Measurements from ENCODE around the gene ANKRD13D.

Gene ANKRD13D

GRCh38 chr11:67262731-67263675, 26.1 kb upstream of the ANKRD13D start:
- Histone ChIP-seq H3K4me1 (ENCODE audit: control insufficient read depth in 1 of 2, insufficient read depth in 2 of 2, low read length in 2 of 2) (peaks cover 10 to 32% of the 10 kb centered on the region in 2 donors), H3K27me3 (ENCODE audit: low read depth, low read length) (no peaks in the 10 kb centered on the region), H3K36me3 (ENCODE audit: control insufficient read depth in 1 of 2, insufficient read depth in 2 of 2, low read length in 2 of 2) (no peaks in the 10 kb centered on the region), H3K27ac (ENCODE audit: low read length) (no peak overlapping the region), H3K9me3 (ENCODE audit: control insufficient read depth in 1 of 2, low read length in 2 of 2) (no peaks in the 10 kb centered on the region), H3K4me3 (ENCODE audit: low read depth in 1 of 2, low read length in 2 of 2) (no peak overlapping the region)

GRCh38 chr11:67264260-67264659, 24.8 kb upstream of the ANKRD13D start:
- no peaks in the 10 kb centered on the region for H3K27me3 ChIP-seq (ENCODE audit: low read depth, low read length)
- peaks cover 15 to 45% of the 10 kb centered on the region in 2 donors for H3K4me1 ChIP-seq (ENCODE audit: control insufficient read depth in 1 of 2, insufficient read depth in 2 of 2, low read length in 2 of 2)
- no peaks in the 10 kb centered on the region for H3K36me3 ChIP-seq (ENCODE audit: control insufficient read depth in 1 of 2, insufficient read depth in 2 of 2, low read length in 2 of 2)
- no peak overlapping the region for H3K27ac ChIP-seq (ENCODE audit: low read length)
- no peak overlapping the region for H3K4me3 ChIP-seq (ENCODE audit: low read depth in 1 of 2, low read length in 2 of 2)
- no peaks in the 10 kb centered on the region for H3K9me3 ChIP-seq (ENCODE audit: control insufficient read depth in 1 of 2, low read length in 2 of 2)

- H3K4me1 ChIP-seq (ENCODE audit: control insufficient read depth in 1 of 2, insufficient read depth in 2 of 2, low read length in 2 of 2): peaks cover 23 to 53% of the 10 kb centered on the region in 2 donors
- no peak overlapping the region for H3K4me3 ChIP-seq (ENCODE audit: low read depth in 1 of 2, low read length in 2 of 2)
- no peaks in the 10 kb centered on the region for H3K27me3 ChIP-seq (ENCODE audit: low read depth, low read length)
- no peaks in the 10 kb centered on the region for H3K9me3 ChIP-seq (ENCODE audit: control insufficient read depth in 1 of 2, low read length in 2 of 2)
- H3K27ac ChIP-seq (ENCODE audit: low read length): no peak overlapping the region
- H3K36me3 ChIP-seq (ENCODE audit: control insufficient read depth in 1 of 2, insufficient read depth in 2 of 2, low read length in 2 of 2): no peaks in the 10 kb centered on the region
Measured at GRCh38 chr11:67264877-67265632, 24.0 kb upstream of the ANKRD13D start.

GRCh38 chr11:67265633-67266448, 23.3 kb upstream of the ANKRD13D start:
- Histone ChIP-seq H3K4me3 (ENCODE audit: low read depth in 1 of 2, low read length in 2 of 2) (peak overlapping the region; percentile 2 to 21), H3K9me3 (ENCODE audit: control insufficient read depth in 1 of 2, low read length in 2 of 2) (no peaks in the 10 kb centered on the region), H3K27me3 (ENCODE audit: low read depth, low read length) (no peaks in the 10 kb centered on the region), H3K36me3 (ENCODE audit: control insufficient read depth in 1 of 2, insufficient read depth in 2 of 2, low read length in 2 of 2) (no peaks in the 10 kb centered on the region), H3K4me1 (ENCODE audit: control insufficient read depth in 1 of 2, insufficient read depth in 2 of 2, low read length in 2 of 2) (peaks cover 31 to 61% of the 10 kb centered on the region in 2 donors), H3K27ac (ENCODE audit: low read length) (no peak overlapping the region)

- Histone ChIP-seq H3K27me3 (ENCODE audit: low read depth, low read length) (no peaks in the 10 kb centered on the region), H3K36me3 (ENCODE audit: control insufficient read depth in 1 of 2, insufficient read depth in 2 of 2, low read length in 2 of 2) (no peaks in the 10 kb centered on the region), H3K4me1 (ENCODE audit: control insufficient read depth in 1 of 2, insufficient read depth in 2 of 2, low read length in 2 of 2) (peaks cover 35 to 68% of the 10 kb centered on the region in 2 donors), H3K4me3 (ENCODE audit: low read depth in 1 of 2, low read length in 2 of 2) (peak within 1 kb of the TSS; percentile 78 to 86), H3K9me3 (ENCODE audit: control insufficient read depth in 1 of 2, low read length in 2 of 2) (no peaks in the 10 kb centered on the region), H3K27ac (ENCODE audit: low read length) (peak within 1 kb of the TSS; percentile 84)
Measured at GRCh38 chr11:67266449-67267187, 22.5 kb upstream of the ANKRD13D start, which contains the start of gene GRK2. Gene GRK2, plus strand, starts transcription at chr11:67266473. Its CDS starts 227 bp downstream, at chr11:67266700.

- peak overlapping the region; percentile 84 for H3K27ac ChIP-seq (ENCODE audit: low read length)
- no peaks in the 10 kb centered on the region for H3K36me3 ChIP-seq (ENCODE audit: control insufficient read depth in 1 of 2, insufficient read depth in 2 of 2, low read length in 2 of 2)
- no peaks in the 10 kb centered on the region for H3K27me3 ChIP-seq (ENCODE audit: low read depth, low read length)
- H3K9me3 ChIP-seq (ENCODE audit: control insufficient read depth in 1 of 2, low read length in 2 of 2): no peaks in the 10 kb centered on the region
- peaks cover 35 to 68% of the 10 kb centered on the region in 2 donors for H3K4me1 ChIP-seq (ENCODE audit: control insufficient read depth in 1 of 2, insufficient read depth in 2 of 2, low read length in 2 of 2)
- peak overlapping the region; percentile 78 to 86 for H3K4me3 ChIP-seq (ENCODE audit: low read depth in 1 of 2, low read length in 2 of 2)
Measured at GRCh38 chr11:67267188-67268080, 21.7 kb upstream of the ANKRD13D start.

- Histone ChIP-seq H3K27ac (ENCODE audit: low read length) (peak overlapping the region; percentile 84), H3K4me1 (ENCODE audit: control insufficient read depth in 1 of 2, insufficient read depth in 2 of 2, low read length in 2 of 2) (peaks cover 35 to 68% of the 10 kb centered on the region in 2 donors), H3K9me3 (ENCODE audit: control insufficient read depth in 1 of 2, low read length in 2 of 2) (no peaks in the 10 kb centered on the region), H3K27me3 (ENCODE audit: low read depth, low read length) (no peaks in the 10 kb centered on the region), H3K4me3 (ENCODE audit: low read depth in 1 of 2, low read length in 2 of 2) (peak overlapping the region; percentile 78 to 86), H3K36me3 (ENCODE audit: control insufficient read depth in 1 of 2, insufficient read depth in 2 of 2, low read length in 2 of 2) (no peaks in the 10 kb centered on the region)
Measured at GRCh38 chr11:67268081-67268961, 20.8 kb upstream of the ANKRD13D start.

- Histone ChIP-seq H3K4me1 (ENCODE audit: control insufficient read depth in 1 of 2, insufficient read depth in 2 of 2, low read length in 2 of 2) (peaks cover 35 to 72% of the 10 kb centered on the region in 2 donors), H3K4me3 (ENCODE audit: low read depth in 1 of 2, low read length in 2 of 2) (peak overlapping the region; percentile 51 to 55), H3K9me3 (ENCODE audit: control insufficient read depth in 1 of 2, low read length in 2 of 2) (no peaks in the 10 kb centered on the region), H3K27ac (ENCODE audit: low read length) (peak overlapping the region; percentile 88), H3K36me3 (ENCODE audit: control insufficient read depth in 1 of 2, insufficient read depth in 2 of 2, low read length in 2 of 2) (no peaks in the 10 kb centered on the region), H3K27me3 (ENCODE audit: low read depth, low read length) (no peaks in the 10 kb centered on the region)
Measured at GRCh38 chr11:67268962-67269268, 20.2 kb upstream of the ANKRD13D start.

All from muscle layer of duodenum (tissue), 2 donors.